Measurements from ENCODE around the gene RIMBP2. TPM values are rescaled to one million over a fixed set of nuclear protein-coding genes. Genes with fewer than 3 reads are reported as not detected.

RIMBP2 gene
- polyA plus RNA-seq, 1 donor from 2014 or later, result 14.6 TPM

GRCh38 chr12:130611026-130611905 lies 104.8 kb downstream of the RIMBP2 start:
- Histone ChIP-seq H3K36me3 (ENCODE audit: insufficient read depth, low read length) (no peaks in the 10 kb centered on the region), H3K4me2 (ENCODE audit: low read length) (no peak overlapping the region), H3K9me3 (ENCODE audit: low read length) (no peaks in the 10 kb centered on the region), H3K4me3 (ENCODE audit: low read length) (no peak overlapping the region), H3K27ac (ENCODE audit: low read length) (no peak overlapping the region), H2AFZ (ENCODE audit: low read depth, low read length) (no peak overlapping the region), H3F3A (ENCODE audit: insufficient read depth, low read length, poor library complexity, severe bottlenecking) (no peaks in the 10 kb centered on the region), H3K79me2 (replicated peaks; ENCODE audit: insufficient read depth, low read length) (no peaks in the 10 kb centered on the region), H3K9me2 (ENCODE audit: insufficient read depth, low read length) (no peaks in the 10 kb centered on the region), H3K9ac (ENCODE audit: low read length) (no peak overlapping the region), H3K27me3 (ENCODE audit: insufficient read depth, low read depth, low read length) (no peaks in the 10 kb centered on the region), H4K20me1 (ENCODE audit: insufficient read depth) (no peaks in the 10 kb centered on the region)
- TF ChIP-seq, protein P1, sequence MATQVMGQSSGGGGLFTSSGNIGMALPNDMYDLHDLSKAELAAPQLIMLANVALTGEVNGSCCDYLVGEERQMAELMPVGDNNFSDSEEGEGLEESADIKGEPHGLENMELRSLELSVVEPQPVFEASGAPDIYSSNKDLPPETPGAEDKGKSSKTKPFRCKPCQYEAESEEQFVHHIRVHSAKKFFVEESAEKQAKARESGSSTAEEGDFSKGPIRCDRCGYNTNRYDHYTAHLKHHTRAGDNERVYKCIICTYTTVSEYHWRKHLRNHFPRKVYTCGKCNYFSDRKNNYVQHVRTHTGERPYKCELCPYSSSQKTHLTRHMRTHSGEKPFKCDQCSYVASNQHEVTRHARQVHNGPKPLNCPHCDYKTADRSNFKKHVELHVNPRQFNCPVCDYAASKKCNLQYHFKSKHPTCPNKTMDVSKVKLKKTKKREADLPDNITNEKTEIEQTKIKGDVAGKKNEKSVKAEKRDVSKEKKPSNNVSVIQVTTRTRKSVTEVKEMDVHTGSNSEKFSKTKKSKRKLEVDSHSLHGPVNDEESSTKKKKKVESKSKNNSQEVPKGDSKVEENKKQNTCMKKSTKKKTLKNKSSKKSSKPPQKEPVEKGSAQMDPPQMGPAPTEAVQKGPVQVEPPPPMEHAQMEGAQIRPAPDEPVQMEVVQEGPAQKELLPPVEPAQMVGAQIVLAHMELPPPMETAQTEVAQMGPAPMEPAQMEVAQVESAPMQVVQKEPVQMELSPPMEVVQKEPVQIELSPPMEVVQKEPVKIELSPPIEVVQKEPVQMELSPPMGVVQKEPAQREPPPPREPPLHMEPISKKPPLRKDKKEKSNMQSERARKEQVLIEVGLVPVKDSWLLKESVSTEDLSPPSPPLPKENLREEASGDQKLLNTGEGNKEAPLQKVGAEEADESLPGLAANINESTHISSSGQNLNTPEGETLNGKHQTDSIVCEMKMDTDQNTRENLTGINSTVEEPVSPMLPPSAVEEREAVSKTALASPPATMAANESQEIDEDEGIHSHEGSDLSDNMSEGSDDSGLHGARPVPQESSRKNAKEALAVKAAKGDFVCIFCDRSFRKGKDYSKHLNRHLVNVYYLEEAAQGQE (IDR thresholded peaks at IDR 0.05; ENCODE audit: borderline replicate concordance), result no peak
- TF ChIP-seq EP300 (conservative IDR thresholded peaks at IDR 0.05; ENCODE audit: poor library complexity, severe bottlenecking), result no peak
- TF ChIP-seq TAF1 (IDR thresholded peaks at IDR 0.05; ENCODE audit: low read depth), result no peak
- TF ChIP-seq EZH2 (IDR thresholded peaks at IDR 0.05; ENCODE audit: borderline replicate concordance, insufficient read depth, low read length, poor library complexity, severe bottlenecking), result no peak
- TF ChIP-seq SMC3 (conservative IDR thresholded peaks at IDR 0.05; ENCODE audit: poor library complexity), result no peak
- no peak for TF ChIP-seq RAD21 (conservative IDR thresholded peaks at IDR 0.05)

GRCh38 chr12:130609966-130610365 lies 106.1 kb downstream of the RIMBP2 start:
- no peaks in the 10 kb centered on the region for H4K20me1 ChIP-seq (ENCODE audit: insufficient read depth)
- H3K27me3 ChIP-seq (ENCODE audit: insufficient read depth, low read depth, low read length), result no peaks in the 10 kb centered on the region
- H3K4me2 ChIP-seq (ENCODE audit: low read length), result no peak overlapping the region
- H3F3A ChIP-seq (ENCODE audit: insufficient read depth, low read length, poor library complexity, severe bottlenecking), result no peaks in the 10 kb centered on the region
- no peaks in the 10 kb centered on the region for H3K79me2 ChIP-seq (replicated peaks; ENCODE audit: insufficient read depth, low read length)
- H3K36me3 ChIP-seq (ENCODE audit: insufficient read depth, low read length), result no peaks in the 10 kb centered on the region
- TF ChIP-seq EZH2 (IDR thresholded peaks at IDR 0.05; ENCODE audit: borderline replicate concordance, insufficient read depth, low read length, poor library complexity, severe bottlenecking) (no peak), TAF1 (IDR thresholded peaks at IDR 0.05; ENCODE audit: low read depth) (no peak), CTCF (IDR thresholded peaks at IDR 0.05; ENCODE audit: poor library complexity, severe bottlenecking) (no peak), SMC3 (conservative IDR thresholded peaks at IDR 0.05; ENCODE audit: poor library complexity) (no peak), EP300 (conservative IDR thresholded peaks at IDR 0.05; ENCODE audit: poor library complexity, severe bottlenecking) (no peak), RAD21 (conservative IDR thresholded peaks at IDR 0.05) (no peak), MXI1 (conservative IDR thresholded peaks at IDR 0.05; ENCODE audit: poor library complexity, severe bottlenecking) (no peak), POLR2AphosphoS5 (IDR thresholded peaks at IDR 0.05) (no peak)
- TF ChIP-seq, protein P1 (IDR thresholded peaks at IDR 0.05; ENCODE audit: borderline replicate concordance), result no peak
- no peaks in the 10 kb centered on the region for H3K9me3 ChIP-seq (ENCODE audit: low read length)
- no peak overlapping the region for H3K9ac ChIP-seq (ENCODE audit: low read length)
- no peaks in the 10 kb centered on the region for H3K9me2 ChIP-seq (ENCODE audit: insufficient read depth, low read length)
- no peak overlapping the region for H3K27ac ChIP-seq (ENCODE audit: low read length)
- no peak overlapping the region for H3K4me3 ChIP-seq (ENCODE audit: low read length)
- no peak overlapping the region for H2AFZ ChIP-seq (ENCODE audit: low read depth, low read length)

All from neural cell (in vitro differentiated cells).